HG02623 (cell line): Measurements from ENCODE around the gene POLR2J2.
"Not testable (repeated sequence)": the region's sequence is repeated elsewhere in the genome, so short reads cannot be mapped to it uniquely, and the experiment has no call there.

Source experiments
- ATAC-seq: cut with Tn5 transposase; IDR thresholded peaks from one replicate; pipeline ENCODE4 v1.9.1; 2021; ENCODE audit warnings: moderate library complexity; ENCODE audit not compliant: unreplicated experiment

Gene POLR2J2

DNA sequence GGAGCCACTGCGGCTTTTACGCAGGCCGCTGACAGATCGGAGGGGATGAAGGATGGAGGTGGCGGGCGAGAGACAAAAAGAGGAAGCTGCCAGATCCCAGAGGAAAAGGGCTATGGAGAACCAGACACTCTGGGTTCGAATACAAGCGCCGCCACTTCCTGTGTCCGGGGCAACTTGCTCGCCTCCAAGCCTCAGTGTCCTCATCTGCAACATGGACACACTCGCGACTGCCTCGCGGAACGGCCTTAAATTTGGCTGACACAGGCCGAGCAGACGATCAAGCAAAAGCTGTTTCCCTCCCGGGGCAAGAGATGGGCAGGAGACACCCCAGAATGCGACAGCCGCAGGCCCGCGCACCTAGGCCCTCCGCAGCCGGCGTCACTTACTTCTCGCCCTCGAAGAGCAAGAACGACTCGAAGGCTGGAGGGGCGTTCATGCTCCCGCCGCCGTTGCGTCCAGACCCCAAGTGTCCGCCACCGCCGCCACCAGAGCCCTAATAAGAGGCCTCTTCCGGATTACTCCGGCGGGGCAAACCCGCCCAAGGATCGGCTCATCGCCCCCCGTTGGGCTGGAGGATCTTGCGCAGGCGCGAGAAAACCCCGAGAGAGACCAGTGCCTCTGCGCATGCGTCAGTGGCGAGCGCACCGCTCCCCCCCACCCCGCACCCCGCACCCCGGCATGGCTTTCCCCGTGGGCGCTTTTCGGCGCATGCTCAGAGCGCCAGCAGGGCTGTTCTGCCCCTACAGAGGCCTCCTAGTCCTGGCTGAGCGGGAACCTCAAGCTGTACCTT is at the start of gene POLR2J2:
Gene POLR2J2, minus strand, starts transcription at position 498 of the 790 bp plus-strand sequence. Its CDS starts 62 bp downstream, at position 436.
- ATAC-seq, result peak; percentile 80

DNA sequence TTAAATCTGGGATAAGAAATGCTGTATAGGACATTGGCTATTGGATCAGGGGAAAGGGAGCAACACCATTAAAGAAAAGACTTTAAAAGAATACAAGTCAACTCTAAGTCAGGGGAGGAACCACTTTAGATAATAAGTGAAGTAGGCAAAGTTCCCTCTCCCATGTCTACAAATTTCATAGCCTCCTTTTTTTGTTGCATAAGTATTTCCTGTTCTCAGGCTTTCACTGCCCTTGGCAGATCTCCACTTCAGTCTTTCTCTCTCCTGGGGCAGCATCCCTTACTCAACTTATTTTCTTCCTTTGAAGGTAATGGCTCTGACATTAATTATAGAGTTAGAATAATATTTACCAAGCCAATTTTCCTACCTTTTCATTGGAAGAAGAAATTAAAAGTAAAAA is 47.0 kb upstream of the POLR2J2 start:
- not testable (repeated sequence) for ATAC-seq

DNA sequence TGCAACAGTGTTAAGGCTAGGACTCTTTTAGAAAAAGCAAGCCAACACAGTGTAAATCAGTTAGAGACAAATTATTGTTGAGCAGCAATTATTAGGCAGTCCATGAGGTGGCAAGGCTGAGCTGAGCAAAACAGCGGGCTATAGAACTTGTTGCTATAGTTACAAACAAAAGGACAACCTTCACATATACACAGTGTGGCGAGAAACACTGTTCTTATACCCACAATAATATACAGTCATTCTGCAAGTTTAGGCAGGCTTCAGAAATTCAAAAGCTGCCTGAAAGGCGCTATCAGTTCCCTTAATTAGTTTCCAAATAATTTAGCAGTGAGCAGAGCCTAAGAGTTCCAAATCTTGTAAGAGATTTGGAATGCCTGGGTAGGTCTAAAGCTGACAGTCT is 44.3 kb upstream of the POLR2J2 start:
- peak; percentile 35 for ATAC-seq

DNA sequence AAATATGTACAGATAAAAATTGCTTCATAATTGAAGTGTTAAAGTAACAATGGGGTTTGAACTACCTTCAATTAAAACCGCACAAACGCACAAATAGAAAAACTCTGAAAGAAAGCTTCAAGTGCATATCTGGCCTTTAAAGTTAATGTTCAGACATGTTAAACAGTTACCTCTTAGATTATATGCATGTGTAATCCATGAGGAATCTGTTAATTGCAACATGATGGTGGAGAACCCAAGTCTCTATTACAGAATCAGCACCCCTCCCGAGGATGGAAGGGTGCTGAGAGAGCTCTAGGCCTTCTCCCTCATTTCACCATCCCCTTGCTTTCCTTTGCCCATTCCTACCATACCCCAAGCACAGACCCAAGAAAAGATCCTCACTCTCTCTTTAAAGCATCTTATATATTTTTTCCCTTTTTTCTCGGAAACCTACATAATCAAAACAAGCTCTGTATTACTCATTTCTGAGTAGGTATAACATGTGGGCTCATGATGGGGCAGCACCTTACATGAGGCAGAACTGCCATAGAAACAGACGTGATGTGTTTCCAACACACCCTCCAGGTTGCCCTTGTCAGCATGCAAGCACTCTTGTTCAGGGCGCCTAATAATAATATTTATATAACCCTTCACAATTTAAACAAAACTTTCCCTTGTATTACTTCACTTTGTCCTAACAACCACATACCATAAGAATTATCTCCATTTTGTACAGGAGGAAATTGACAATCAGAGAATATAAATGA is 43.5 kb upstream of the POLR2J2 start:
- ATAC-seq, result not testable (repeated sequence)

DNA sequence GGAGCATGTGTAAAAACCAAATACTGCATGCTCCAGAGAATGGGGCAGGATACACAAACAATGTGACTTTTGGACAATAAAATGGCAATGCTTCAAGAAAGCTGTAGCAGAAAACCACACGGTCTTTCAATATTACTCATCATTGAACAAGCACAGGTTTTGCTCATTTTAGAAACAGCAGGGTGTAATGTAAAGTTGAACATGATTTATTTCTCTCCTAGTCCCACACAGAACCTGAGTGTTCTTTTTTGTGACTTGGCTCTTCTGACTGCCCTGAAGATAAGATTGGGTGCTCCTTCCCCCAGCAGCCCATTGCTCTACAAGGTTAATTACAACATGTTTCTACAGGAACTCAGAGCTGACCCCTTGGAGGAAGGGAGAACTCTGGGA is 42.2 kb upstream of the POLR2J2 start:
- peak; percentile 71 for ATAC-seq

DNA sequence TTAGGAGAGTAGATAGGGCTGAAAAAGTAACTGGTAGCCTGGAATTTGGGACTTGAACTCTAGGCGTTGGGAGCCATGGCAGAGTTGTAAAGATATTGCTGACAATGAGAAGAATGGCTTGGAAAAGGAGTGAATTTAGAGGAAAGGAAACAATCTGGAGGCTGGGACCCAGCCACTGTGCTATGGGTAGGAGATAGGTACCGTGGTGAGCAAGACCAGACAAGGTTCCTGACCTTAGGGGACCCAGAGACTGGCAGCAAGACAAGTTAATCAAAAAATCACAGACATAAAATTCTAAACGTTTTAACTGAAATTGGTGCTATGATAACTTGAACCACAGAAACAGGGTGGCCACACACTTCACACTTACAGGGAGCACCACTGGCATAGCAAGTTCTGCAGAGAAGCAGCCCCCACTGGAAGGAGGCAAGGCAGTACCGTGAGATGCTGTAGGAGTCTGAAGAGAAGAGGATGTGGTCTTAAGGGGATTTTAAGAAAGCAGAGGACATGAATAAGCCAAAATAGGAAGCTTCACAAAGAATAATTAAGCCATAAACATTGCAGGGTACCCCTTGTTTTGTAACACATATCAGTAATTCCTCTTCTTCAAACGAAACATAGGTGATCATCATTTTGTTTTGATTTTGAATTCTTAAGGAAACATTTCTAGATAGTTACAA is 41.7 kb upstream of the POLR2J2 start:
- ATAC-seq, result peak; percentile 68

DNA sequence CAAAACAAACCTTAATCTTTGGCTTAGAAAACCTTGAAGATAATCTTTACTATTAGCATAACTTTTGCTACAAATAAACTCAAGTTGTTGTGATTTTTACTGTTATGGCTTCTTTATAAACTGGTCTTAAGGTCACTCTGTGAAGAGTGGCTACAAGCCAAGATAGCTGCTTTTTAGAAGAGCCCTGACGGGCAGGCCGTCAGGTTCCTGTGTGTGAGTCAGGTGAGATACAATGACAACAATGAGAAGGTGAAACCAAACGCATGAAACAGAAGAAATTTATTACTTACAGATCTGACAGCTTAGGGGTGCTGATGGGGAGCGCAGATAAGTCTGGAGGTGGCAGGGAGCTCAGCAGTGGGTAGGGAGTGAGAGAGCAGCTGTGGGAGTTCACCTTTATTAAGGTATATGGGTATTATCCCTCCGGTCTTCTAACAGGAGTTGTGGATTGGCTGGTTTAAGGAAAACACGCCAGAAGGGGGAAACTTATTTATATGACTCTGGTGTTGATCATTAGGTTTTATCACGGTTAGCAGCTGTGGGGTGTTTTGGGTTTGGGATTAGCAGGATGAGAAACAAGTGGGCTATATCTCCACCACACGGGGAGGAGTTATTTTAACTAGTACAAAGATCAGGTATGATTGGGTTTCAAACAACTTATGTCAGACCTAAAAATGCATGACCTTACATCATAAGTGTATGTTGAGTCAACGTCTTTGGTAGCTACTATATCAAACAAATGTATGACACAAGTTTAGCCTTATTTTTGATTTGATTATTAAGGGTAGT is 27.7 kb upstream of the POLR2J2 start:
- not testable (repeated sequence) for ATAC-seq

DNA sequence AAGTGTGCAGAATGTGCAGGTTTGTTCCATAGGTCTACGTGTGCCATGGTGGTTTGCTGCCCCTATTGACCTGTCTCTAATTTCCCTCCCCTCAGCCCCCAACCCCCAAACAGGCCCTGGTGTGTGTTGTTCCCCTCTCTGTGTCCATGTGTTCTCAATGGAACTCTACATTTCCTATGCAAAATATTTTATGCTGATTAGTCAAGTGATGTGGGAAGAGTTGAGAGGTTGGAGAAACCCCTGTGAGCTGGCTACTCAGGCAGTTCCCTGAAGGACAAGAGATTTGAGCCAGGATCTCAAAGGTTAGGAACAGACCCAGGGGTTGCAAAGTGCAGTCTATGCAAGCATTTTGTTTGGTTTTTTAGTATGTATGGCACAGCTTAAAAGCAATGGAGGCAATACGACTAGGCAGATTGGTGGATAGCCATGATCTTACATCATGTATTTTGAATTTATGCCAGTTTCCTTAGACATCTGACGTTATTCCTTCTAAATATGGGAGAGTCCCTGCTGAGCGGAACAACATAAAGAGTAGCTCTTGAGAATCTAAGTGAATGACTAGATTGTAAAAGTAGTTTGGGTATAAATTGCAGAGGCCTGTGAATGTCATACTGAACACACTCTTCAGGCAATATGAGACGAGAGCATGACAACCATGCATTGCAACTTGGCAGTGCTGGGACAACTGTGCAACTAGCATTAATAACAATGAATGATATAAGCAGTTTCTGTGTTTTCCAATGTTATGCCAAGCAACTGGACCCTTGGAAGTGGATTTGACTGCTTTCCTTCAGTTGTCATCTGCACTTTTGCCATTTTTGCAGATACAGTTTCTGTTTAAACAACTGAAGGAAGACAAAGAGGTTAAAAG is 26.4 kb upstream of the POLR2J2 start:
- ATAC-seq, result not testable (repeated sequence)

DNA sequence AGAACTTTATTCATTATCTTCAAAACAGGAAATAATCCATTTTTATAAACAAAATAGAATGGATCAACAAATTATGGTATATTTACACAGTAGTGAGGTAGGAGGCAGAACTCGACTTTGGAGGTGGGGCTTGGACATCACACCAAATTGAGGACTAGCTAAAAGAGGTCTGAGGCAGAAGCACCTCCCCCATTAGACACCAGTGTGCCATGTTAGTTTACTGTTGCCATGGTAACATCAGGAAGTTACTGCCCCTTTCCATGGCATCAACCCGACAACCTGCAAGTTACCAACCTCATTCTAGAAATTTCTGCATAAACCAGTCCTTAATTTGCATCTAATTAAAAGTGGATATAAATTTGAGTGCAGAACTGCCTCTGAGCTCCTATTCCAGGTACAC is 24.5 kb upstream of the POLR2J2 start:
- not testable (repeated sequence) for ATAC-seq

DNA sequence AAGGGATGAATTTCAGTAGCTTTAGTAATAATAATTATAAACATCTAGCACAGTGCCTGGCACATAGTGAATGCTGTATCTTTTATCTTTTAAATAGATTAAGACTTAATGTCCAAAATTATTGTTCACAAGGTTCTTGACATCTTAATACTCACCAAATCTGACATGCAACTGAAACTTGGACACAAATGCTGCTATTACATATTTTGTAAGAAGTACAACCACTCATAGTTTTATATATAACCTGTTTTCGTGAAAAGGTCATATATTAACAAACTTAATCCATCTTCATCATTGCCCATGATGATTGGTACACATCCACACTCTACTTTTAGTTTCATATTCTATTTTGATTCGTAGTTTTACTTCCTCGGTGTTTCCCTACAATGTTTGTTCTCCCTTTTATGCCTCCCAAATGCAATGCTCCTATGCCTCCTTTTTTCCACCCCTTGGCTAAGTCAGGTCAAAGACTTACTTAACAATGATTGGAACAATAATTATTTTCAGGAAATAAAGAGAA is 23.6 kb upstream of the POLR2J2 start:
- peak; percentile 43 for ATAC-seq

DNA sequence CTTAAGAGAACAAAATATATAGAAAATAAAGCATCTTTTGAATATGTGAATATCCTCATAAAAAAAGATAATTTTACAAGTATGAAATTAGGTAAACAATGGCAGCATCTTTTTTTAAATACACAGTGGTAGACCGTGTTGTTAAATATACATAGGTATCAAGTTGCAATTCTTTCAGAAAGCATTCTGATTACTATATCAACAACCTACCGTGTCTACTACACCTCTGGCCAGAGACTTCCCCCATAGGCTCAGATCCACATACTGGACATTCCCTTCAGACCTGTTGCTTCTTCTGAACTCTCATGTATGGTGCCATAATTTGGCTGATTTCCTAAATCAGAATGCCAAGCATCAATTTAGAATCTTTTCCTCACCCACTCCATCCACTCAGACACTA is 22.5 kb upstream of the POLR2J2 start:
- ATAC-seq, result not testable (repeated sequence)

DNA sequence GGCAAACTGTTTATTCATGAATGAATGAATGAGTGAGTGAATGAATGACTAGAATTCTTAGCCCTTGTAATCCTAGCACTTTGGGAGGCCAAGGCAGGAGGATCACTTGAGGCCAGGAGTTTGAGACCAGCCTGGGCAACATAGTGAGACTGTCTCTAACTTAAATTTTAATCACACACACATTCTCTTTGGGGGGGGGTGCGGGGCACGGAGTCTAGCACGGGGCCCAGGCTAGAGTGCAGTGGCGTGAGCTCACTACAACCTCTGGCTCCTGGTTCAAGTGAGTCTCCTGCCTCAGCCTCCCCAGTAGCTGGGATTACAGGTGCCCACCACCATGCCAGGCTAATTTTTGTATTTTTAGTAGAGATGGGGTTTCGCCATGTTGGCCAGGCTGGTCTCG is 19.1 kb upstream of the POLR2J2 start:
- ATAC-seq, result not testable (repeated sequence)

DNA sequence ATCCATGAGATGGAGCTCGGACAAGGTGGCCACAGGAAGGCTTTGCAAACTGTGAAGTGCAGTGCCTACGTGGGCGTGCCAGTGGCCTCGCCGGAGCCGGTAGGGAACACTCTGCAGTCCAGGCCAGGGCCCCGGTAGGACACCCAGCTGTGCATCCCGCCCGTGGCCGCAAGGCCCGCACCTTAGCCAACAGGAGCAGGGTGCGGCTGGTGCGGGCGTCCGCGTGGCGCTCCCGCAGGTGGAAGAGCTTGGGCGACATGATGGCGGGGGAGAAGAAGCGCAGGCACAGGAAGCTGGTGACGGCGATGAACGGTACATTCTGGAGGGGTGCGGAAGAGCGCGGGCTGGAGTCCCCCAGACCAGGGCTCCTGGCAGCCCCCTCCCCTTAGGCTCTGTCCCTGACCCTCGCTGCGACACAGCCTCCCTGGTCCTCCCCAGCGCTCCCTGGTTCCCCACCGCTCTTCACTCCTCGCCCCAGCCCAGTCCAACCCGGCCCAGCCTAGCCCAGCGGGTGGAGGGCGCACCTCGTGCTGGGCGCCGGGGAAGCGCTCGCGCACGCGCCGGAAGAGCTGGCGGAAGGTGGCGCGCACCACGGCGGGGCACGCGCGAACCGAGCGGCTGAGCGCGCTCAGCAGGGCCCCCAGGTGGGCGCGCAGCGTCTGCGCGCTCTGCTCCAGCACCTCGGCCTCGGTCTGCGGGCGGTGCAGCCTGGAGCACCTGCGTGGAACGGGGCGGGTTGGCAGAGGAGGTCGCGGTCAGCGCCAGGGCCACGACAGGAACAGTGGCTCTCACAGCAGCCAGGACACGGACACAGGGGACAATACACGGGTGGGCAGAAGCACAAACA is 18.2 kb upstream of the POLR2J2 start:
- peak; percentile 70 for ATAC-seq

DNA sequence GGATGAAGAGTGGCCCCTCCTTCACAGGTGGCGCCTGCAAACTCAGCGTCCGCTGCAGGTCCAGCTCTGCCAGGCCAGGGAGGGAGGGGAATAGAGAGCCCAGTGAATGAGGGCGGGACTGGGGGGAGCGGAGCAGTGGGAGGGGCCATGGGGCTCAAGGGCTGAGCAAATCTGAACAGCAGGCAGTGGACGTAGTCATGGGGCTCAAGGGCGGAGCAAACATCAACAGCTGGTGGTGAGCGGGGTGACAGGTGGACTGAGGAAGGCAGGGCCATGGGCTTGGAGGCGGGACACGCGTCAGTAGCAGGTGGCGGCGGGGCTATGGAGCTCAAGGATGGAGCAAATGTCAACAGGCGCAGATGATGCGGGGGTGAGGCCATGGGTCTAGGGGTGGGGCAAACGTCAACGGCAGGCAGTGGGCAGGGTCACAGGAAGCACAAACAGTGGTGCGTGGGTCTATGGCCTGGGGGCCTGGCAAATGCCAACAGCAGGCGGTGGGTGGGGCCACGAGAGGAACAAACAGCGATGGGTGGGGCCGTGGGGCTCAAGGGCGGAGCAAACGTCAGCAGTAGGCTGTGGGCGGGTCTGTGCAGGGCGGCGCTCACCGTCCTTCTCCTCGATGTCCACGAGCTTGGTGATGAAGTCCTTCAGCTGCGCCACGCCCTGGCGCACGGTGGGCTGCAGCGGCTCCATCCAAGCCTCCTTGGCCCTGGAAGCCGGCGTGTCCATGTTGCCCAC is 17.0 kb upstream of the POLR2J2 start:
- ATAC-seq, result peak; percentile 54

DNA sequence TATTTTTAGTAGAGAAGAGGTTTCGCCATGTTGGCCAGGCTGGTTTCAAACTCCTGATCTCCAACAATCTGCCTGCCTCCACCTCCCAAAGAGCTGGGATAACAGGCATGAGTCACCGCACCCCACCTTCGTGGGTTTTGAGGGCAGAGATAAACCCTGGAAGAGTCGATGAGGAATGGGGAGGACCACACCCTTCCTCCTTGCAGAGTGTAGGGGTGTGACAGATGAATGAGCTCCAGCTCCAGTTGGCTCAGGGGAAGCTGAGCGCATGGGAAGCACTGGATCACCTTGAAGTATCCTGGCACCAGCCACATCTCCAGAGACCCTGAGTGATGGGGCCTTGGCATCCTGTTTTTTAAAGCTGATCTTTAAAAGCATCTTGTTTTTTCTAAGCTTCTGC is 11.1 kb upstream of the POLR2J2 start:
- ATAC-seq, result not testable (repeated sequence)

DNA sequence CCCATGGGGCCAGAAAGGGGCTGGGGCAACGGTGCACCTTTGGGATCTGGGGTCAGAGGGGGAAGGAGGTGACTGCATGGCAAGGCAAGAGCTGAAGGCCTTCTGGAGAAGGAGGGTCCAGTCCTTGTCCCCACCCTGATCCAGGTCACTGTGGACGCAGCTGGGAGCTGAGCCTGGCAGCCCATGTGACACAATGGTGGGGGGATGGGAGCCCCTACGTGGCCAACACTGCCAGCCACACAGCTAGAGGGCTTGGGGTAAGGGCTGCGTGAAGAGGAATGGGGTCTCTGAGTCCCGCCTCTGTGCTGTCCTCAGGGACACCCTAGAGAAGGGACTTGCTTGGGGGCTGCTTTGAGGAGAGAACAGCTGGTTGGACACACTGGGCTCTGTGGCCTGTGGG is 9.3 kb upstream of the POLR2J2 start:
- ATAC-seq, result not testable (repeated sequence)

DNA sequence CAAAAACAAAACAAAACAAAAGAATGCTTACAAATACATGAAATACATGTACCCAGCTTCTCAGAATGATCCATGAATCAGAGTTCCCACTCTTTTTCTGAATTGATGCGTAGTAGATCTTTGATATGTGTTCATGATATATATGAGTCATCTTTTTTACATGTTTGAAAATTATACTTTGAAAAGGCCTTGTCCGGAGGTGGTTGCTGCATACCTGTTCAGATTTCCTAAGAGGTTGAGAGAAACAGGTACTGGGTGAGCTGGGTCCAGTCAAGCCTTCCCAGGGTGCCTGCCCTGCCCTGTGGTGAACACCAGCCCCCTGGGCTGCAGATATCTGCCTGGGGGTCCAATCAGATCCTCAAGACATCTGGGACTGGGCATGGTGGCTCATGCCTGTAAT is 4.1 kb upstream of the POLR2J2 start:
- not testable (repeated sequence) for ATAC-seq
